ENCODE data around the gene NRIP2. TPM values are rescaled to one million over a fixed set of nuclear protein-coding genes. Genes with fewer than 3 reads are reported as not detected.
A peak's percentile ranks its signal among the peaks of the same experiment; 100 is the strongest.
"Not testable (repeated sequence)": the region's sequence is repeated elsewhere in the genome, so short reads cannot be mapped to it uniquely, and the experiment has no call there.

The NRIP2 gene
- total RNA-seq, 4 donors from 2014 or later, result 0.48 to 4.7 (median 1.9) TPM

DNA sequence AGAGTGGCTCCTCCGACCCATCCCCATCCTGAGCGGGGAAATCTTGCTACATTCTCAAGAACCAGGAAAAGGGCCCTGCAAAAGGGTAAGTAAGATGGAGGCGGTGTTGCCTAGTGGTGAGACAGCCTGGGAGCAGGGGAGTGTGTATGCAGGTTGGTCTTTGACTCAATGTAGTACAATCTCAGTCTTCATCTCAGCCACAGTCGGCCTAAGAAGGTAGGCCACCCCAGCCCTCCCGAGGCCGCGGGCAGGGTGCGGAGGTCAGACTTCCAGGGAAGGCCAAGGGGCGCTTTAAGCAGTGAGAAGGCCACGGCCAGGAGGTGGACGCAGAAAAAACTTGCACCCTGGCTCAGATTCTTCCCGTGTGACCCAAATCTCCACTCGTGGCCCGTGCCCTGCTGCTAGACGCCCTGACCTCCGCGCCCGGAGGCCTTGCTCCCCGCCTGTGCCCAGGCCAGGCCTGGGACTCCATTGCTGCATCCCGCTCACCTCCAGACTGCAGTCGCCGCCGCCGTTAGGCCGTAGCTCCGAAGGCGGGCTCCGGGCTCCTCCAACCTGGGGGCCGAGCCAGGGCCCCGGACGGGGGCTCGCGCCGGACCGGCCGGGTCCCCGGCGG is 41.7 kb upstream of the NRIP2 start:
- Histone ChIP-seq H3K4me1 (peaks cover 22% of the 10 kb centered on the region), H3K27ac (peak overlapping the region; percentile 85), H3K27me3 (no peaks in the 10 kb centered on the region), H3K4me3 (peak overlapping the region; percentile 77), H3K9me3 (no peaks in the 10 kb centered on the region), H3K36me3 (no peaks in the 10 kb centered on the region)
- no peak for DNase-seq (ENCODE audit: low spot score in 2 of 2)
- TF ChIP-seq, protein P1, sequence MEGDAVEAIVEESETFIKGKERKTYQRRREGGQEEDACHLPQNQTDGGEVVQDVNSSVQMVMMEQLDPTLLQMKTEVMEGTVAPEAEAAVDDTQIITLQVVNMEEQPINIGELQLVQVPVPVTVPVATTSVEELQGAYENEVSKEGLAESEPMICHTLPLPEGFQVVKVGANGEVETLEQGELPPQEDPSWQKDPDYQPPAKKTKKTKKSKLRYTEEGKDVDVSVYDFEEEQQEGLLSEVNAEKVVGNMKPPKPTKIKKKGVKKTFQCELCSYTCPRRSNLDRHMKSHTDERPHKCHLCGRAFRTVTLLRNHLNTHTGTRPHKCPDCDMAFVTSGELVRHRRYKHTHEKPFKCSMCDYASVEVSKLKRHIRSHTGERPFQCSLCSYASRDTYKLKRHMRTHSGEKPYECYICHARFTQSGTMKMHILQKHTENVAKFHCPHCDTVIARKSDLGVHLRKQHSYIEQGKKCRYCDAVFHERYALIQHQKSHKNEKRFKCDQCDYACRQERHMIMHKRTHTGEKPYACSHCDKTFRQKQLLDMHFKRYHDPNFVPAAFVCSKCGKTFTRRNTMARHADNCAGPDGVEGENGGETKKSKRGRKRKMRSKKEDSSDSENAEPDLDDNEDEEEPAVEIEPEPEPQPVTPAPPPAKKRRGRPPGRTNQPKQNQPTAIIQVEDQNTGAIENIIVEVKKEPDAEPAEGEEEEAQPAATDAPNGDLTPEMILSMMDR (IDR thresholded peaks at IDR 0.05), result no peak
- TF ChIP-seq POLR2A (IDR thresholded peaks at IDR 0.05), result no peak
- TF ChIP-seq EP300 (IDR thresholded peaks at IDR 0.05), result no peak
- no peak for TF ChIP-seq POLR2AphosphoS5 (IDR thresholded peaks at IDR 0.05)
- 12% methylated on average over 12 of the region's 38 CpGs for WGBS

DNA sequence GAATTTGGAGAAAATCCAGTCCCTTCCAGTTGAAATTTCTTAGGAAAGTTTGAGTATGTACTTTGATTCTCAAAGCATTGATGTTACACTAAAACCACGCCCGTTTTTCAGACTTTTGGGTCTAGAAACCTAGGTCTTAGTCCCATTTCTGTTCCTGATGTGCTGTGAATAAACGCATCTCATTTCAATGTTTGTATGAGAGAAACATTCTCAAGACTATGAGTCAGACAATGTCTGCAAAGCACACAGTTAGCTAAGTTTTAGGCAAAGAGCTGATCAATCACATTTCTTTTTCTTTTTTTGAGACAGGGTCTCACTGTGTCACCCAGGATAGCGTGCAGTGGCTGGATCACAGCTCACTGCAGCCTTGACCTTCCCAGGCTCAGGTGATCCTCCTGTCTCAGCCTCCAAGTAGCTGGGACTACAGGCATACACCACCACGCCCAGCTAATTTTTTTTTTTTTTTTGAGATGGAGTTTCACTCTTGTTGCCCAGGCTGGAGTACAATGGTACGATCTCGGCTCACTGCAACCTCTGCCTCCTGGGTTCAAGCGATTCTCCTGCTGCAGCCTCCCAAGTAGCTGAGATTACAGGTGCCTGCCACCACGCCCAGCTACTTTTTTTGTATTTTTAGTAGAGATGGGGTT is 34.3 kb upstream of the NRIP2 start:
- not testable (repeated sequence) for H3K27me3 ChIP-seq; H3K4me3 ChIP-seq; DNase-seq (ENCODE audit: low spot score in 2 of 2); H3K9me3 ChIP-seq; H3K4me1 ChIP-seq; H3K36me3 ChIP-seq; H3K27ac ChIP-seq
- 87% methylated on average over 9 of the region's 9 CpGs for WGBS

DNA sequence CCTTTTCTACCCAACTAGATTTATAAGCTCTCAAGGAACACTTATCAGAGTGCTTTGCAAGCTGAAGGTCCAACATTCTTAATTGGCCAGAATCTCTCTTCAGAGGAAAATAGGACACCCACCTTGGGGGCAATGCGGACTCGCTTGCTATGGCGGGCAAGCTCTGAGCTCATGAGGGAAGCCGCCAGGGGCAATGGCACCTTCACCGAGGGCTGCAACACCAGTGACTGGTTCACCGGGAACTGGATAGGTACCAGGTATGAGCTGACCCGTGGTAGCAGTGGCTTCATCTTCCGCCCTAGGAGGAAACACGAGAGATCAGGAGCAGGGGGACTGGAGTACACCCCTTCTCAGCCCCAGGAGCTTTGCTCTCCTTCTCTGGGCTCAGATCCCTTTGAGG is 29.4 kb upstream of the NRIP2 start:
- peaks cover 15% of the 10 kb centered on the region for H3K36me3 ChIP-seq
- H3K4me3 ChIP-seq, result no peak overlapping the region
- WGBS, result 95% methylated on average over 9 of the region's 9 CpGs
- DNase-seq (ENCODE audit: low spot score in 2 of 2), result no peak
- TF ChIP-seq POLR2AphosphoS5 (IDR thresholded peaks at IDR 0.05) (no peak), POLR2A (IDR thresholded peaks at IDR 0.05) (no peak), EP300 (IDR thresholded peaks at IDR 0.05) (no peak)
- TF ChIP-seq, protein P1 (IDR thresholded peaks at IDR 0.05), result no peak
- H3K9me3 ChIP-seq, result no peaks in the 10 kb centered on the region
- no peak overlapping the region for H3K27ac ChIP-seq
- no peaks in the 10 kb centered on the region for H3K4me1 ChIP-seq
- H3K27me3 ChIP-seq, result no peaks in the 10 kb centered on the region

DNA sequence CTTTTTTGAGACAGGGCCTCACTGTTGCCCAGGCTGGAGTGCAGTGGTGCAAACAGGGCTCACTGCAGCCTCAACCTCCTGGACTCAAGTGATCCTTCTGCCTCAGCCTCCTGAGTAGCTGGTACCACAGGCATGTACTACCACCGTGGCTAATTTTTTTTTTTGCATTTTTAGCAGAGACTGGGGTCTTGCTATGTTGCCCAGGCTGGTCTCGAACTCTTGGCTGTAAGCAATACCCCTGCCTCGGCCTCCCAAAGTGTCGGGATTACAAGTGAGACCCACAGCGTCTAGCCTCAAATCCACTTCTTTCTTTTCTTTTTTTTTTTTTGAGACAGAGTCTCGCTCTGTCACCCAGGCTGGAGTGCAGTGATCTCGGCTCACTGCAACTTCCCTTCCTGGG is 28.6 kb upstream of the NRIP2 start:
- 94% methylated on average over 7 of the region's 7 CpGs for WGBS
- not testable (repeated sequence) for DNase-seq (ENCODE audit: low spot score in 2 of 2); H3K4me1 ChIP-seq; H3K27me3 ChIP-seq; H3K9me3 ChIP-seq; H3K4me3 ChIP-seq; H3K27ac ChIP-seq
- peaks cover 23% of the 10 kb centered on the region for H3K36me3 ChIP-seq

DNA sequence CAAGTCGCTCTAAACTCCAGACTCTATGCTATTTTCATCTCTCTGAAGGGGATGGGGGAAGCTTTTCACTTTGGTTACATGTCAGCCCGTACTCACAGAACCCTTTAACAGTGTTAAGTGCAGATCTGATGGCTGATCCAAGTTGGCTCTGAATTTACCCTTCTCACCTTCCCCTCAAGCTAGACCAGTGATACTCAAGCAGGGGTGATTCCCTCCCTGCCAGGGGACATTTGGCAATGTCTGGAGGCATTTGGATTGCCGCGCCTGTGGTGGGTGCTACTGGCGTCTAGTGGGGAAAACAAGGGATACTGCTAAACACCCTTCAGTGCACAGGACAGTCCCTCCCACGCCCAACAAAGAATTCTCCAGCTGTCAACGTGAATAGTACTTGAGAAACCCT is 28.0 kb upstream of the NRIP2 start:
- TF ChIP-seq POLR2AphosphoS5 (IDR thresholded peaks at IDR 0.05), result no peak
- Histone ChIP-seq H3K36me3 (peaks cover 28% of the 10 kb centered on the region), H3K4me3 (no peak overlapping the region), H3K9me3 (no peaks in the 10 kb centered on the region), H3K27ac (no peak overlapping the region), H3K4me1 (no peaks in the 10 kb centered on the region), H3K27me3 (no peaks in the 10 kb centered on the region)
- 85% methylated on average over 6 of the region's 7 CpGs for WGBS
- DNase-seq (ENCODE audit: low spot score in 2 of 2), result no peak

DNA sequence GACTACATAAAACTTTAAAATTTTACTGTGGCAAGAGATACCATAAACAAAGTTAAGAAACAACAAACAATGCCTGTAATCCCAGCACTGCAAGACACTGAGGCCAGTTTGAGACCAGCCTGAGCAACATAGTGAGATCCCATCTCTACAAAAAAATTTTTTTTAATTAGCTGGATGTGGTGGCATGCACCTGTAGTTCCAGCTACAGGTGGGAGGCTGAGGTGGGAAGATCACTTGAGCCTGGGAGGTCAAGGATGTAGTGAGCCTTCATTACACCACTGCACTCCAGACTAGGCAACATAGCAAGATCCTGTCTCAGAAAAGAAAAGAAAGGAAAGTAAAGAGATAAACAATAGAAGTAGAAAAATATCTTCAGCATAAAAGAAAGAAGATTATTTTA is 25.3 kb upstream of the NRIP2 start:
- Histone ChIP-seq H3K4me1 (no peaks in the 10 kb centered on the region), H3K27me3 (no peaks in the 10 kb centered on the region), H3K27ac (no peak overlapping the region), H3K36me3 (peaks cover 35% of the 10 kb centered on the region), H3K4me3 (no peak overlapping the region), H3K9me3 (no peaks in the 10 kb centered on the region)
- no peak for DNase-seq (ENCODE audit: low spot score in 2 of 2)
- TF ChIP-seq EP300 (IDR thresholded peaks at IDR 0.05), result no peak
- no peak for TF ChIP-seq POLR2A (IDR thresholded peaks at IDR 0.05)
- TF ChIP-seq, protein P1 (IDR thresholded peaks at IDR 0.05), result no peak
- no peak for TF ChIP-seq POLR2AphosphoS5 (IDR thresholded peaks at IDR 0.05)

DNA sequence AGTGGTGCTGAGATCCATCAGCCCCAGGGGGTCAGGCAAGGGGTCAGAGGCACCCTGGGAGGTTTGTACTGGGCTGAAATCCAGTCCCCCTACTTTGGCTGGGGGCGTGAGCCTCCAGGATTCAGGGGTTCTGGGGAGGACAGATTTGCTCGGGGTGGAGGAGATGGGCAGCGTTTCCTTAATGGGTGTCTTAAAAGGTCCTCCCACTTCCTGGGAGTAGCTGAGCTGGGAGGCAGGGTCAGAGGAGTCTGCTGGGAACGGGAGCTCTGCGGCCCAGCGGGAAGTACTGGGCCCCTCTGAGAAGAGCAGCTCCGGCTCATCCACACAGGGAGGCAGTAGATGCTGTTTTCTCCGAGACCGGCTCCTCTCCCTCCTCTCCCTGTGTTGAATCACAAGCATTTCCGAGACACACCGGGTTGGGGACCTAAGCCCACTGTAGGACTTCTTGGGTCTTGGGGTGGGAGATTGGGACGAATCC is 24.1 kb upstream of the NRIP2 start:
- no peaks in the 10 kb centered on the region for H3K27me3 ChIP-seq
- TF ChIP-seq EP300 (IDR thresholded peaks at IDR 0.05), result no peak
- no peak for TF ChIP-seq POLR2A (IDR thresholded peaks at IDR 0.05)
- TF ChIP-seq, protein P1 (IDR thresholded peaks at IDR 0.05), result no peak
- TF ChIP-seq POLR2AphosphoS5 (IDR thresholded peaks at IDR 0.05), result no peak
- H3K36me3 ChIP-seq, result peaks cover 27% of the 10 kb centered on the region
- H3K4me3 ChIP-seq, result no peak overlapping the region
- WGBS, result 86% methylated on average over 7 of the region's 12 CpGs
- no peak overlapping the region for H3K27ac ChIP-seq
- no peak for DNase-seq (ENCODE audit: low spot score in 2 of 2)
- no peaks in the 10 kb centered on the region for H3K9me3 ChIP-seq
- H3K4me1 ChIP-seq, result no peaks in the 10 kb centered on the region

All from suprapubic skin (tissue), 4 donors.